HepG2 (cell line): Measurements from ENCODE around the gene GSK3B. TPM values are rescaled to one million over a fixed set of nuclear protein-coding genes. Genes with fewer than 3 reads are reported as not detected.

ENCODE experiments used
- ATAC-seq: fragments of 200-7000 bp; cut with Tn5 transposase; 3 replicates; pipeline ENCODE4 v1.9.1; 2020; ENCODE audit warnings: mild to moderate bottlenecking, moderate library complexity
- BruUV-seq: library from RNA; stranded (reverse); fragments of 400-500 nt; replicated peaks from 2 replicates; lab custom pipeline; 2021; lab: Mats Ljungman, UMichigan
- CTCF ChIA-PET: fragments of 300-600 bp; formaldehyde crosslinking; extraction: SDS; loops from one replicate; lab custom pipeline; 2021; ENCODE audit warnings: low total read pairs, inconsistent platforms, low intra/inter-chr PET ratio; lab: Yijun Ruan, JAX
- POLR2A ChIA-PET: fragments of 350-600 bp; sonication (Branson Sonifier 250); formaldehyde crosslinking; loops from one replicate; lab custom pipeline; 2020; ENCODE audit warnings: antibody characterized with exemption, inconsistent platforms; lab: Yijun Ruan, JAX
- DNase-seq: peaks from one replicate; pipeline ENCODE4 v3.0.0-alpha.2; 2015; ENCODE audit warnings: low spot score
- FAIRE-seq: peaks from 3 replicates; lab custom pipeline; 2011; peaks lifted over from hg19 to GRCh38; lab: Jason Lieb, UNC
- H2AFZ ChIP-seq: one replicate; pipeline ENCODE4 v1.6.1; 2011; ENCODE audit warnings: low read length, inconsistent platforms
- H3K27ac ChIP-seq: fragments of 300-600 bp; 3 replicates; pipeline ENCODE4 v1.8.0; 2011; ENCODE audit warnings: mixed run types, mild to moderate bottlenecking, mixed read lengths, low read length, inconsistent platforms; ENCODE audit not compliant: insufficient read depth; ENCODE audit errors: extremely low read length
- H3K27me3 ChIP-seq, 2 experiments: fragments of 200-600 bp in 1 of 2; 2 replicates in 1 of 2; 3 replicates in 1 of 2; pipeline versions ENCODE4 v1.6.0 to v1.8.0; 2011; ENCODE audit warnings: low read length in 2 of 2, mild to moderate bottlenecking in 2 of 2, moderate library complexity in 2 of 2, inconsistent platforms in 1 of 2; ENCODE audit not compliant: insufficient read depth in 2 of 2, control insufficient read depth in 1 of 2
- H3K36me3 ChIP-seq, 2 experiments: fragments of 200-600 bp in 1 of 2; replicated peaks in 1 of 2; 2 replicates in 1 of 2; 3 replicates in 1 of 2; pipeline versions ENCODE4 v1.5.1 to v1.8.0; 2011; ENCODE audit warnings: low read length in 2 of 2, inconsistent platforms in 1 of 2; ENCODE audit not compliant: insufficient read depth in 2 of 2, control insufficient read depth in 1 of 2
- H3K4me1 ChIP-seq: 2 replicates; pipeline ENCODE4 v1.5.1; 2012; ENCODE audit warnings: low read length, inconsistent platforms; ENCODE audit not compliant: insufficient read depth
- H3K4me2 ChIP-seq: 2 replicates; pipeline ENCODE4 v1.6.0; 2011; ENCODE audit warnings: low read depth, low read length, inconsistent platforms
- H3K4me3 ChIP-seq, 3 experiments: fragments of 200-600 bp in 1 of 3; sonication (generic), shearing (Covaris generic) in 1 of 3; replicated peaks in 1 of 3; 2 replicates each; pipeline ENCODE4 v1.5.1; 2011 to 2016; ENCODE audit warnings: low read length in 3 of 3, inconsistent platforms in 2 of 3, low read depth in 2 of 3, mild to moderate bottlenecking in 2 of 3, control low read depth in 1 of 3, mixed read lengths in 1 of 3; ENCODE audit not compliant: insufficient read depth in 1 of 3
- H3K79me2 ChIP-seq: one replicate; pipeline ENCODE4 v1.6.1; 2011; ENCODE audit warnings: low read length, inconsistent platforms; ENCODE audit not compliant: insufficient read depth
- H3K9ac ChIP-seq: 2 replicates; pipeline ENCODE4 v1.6.0; 2011; ENCODE audit warnings: mild to moderate bottlenecking, low read depth, low read length, inconsistent platforms; ENCODE audit not compliant: insufficient read depth
- H3K9me3 ChIP-seq: 2 replicates; pipeline ENCODE4 v1.5.1; 2012; ENCODE audit warnings: mild to moderate bottlenecking, low read length
- H4K20me1 ChIP-seq: 2 replicates; pipeline ENCODE4 v1.6.0; 2011; ENCODE audit warnings: inconsistent platforms, mild to moderate bottlenecking, low read length, moderate library complexity; ENCODE audit not compliant: insufficient read depth
- E2F1 ChIP-seq: sonication (generic); formaldehyde crosslinking; IDR thresholded peaks from 2 replicates; pipeline ENCODE4 v1.5.0; 2020; ENCODE audit warnings: missing genetic modification reagents
- GZF1 ChIP-seq: sonication (generic); formaldehyde crosslinking; IDR thresholded peaks from 2 replicates; pipeline ENCODE4 v1.5.1; 2020; ENCODE audit warnings: mild to moderate bottlenecking, missing genetic modification reagents
- MLX ChIP-seq: IDR thresholded peaks from 2 replicates; pipeline ENCODE4 v1.6.1; 2016
- NFKB2 ChIP-seq: sonication (generic); formaldehyde crosslinking; IDR thresholded peaks from 2 replicates; pipeline ENCODE4 v1.4.0; 2020; ENCODE audit warnings: missing genetic modification reagents, borderline replicate concordance
- SATB2 ChIP-seq: sonication (generic); formaldehyde crosslinking; IDR thresholded peaks from 2 replicates; pipeline ENCODE4 v1.5.0; 2020; ENCODE audit warnings: missing genetic modification reagents
- SP4 ChIP-seq: sonication (generic); formaldehyde crosslinking; IDR thresholded peaks from 2 replicates; pipeline ENCODE4 v1.8.1; 2023; ENCODE audit warnings: mild to moderate bottlenecking, missing genetic modification reagents
- SRSF1 ChIP-seq: fragments of 200-400 bp; formaldehyde crosslinking; optimal IDR thresholded peaks from 2 replicates; pipeline ENCODE3; 2017; ENCODE audit warnings: mild to moderate bottlenecking, low read depth, low read length, moderate library complexity
- SRSF9 ChIP-seq: fragments of 200-400 bp; formaldehyde crosslinking; IDR thresholded peaks from 2 replicates; pipeline ENCODE4 v1.6.1; 2018; ENCODE audit warnings: borderline replicate concordance, mild to moderate bottlenecking, low read depth, low read length; ENCODE audit not compliant: insufficient read depth, poor library complexity, severe bottlenecking
- TP53 ChIP-seq: sonication (generic); formaldehyde crosslinking; conservative IDR thresholded peaks from 2 replicates; pipeline ENCODE4 v1.4.0; 2020; ENCODE audit warnings: missing genetic modification reagents
- ZNF121 ChIP-seq: sonication (generic); formaldehyde crosslinking; IDR thresholded peaks from 2 replicates; pipeline ENCODE4 v1.5.0; 2020; ENCODE audit warnings: mild to moderate bottlenecking, missing genetic modification reagents
- ZNF260 ChIP-seq: sonication (generic); formaldehyde crosslinking; IDR thresholded peaks from 2 replicates; pipeline ENCODE4 v1.4.0; 2020; ENCODE audit warnings: missing genetic modification reagents, low read depth, mild to moderate bottlenecking, borderline replicate concordance
- ZNF501 ChIP-seq: sonication (generic); formaldehyde crosslinking; IDR thresholded peaks from 2 replicates; pipeline ENCODE4 v1.5.1; 2020; ENCODE audit warnings: mild to moderate bottlenecking, moderate library complexity, missing genetic modification reagents
- ZNF549 ChIP-seq: sonication (generic); formaldehyde crosslinking; IDR thresholded peaks from 2 replicates; pipeline ENCODE4 v1.5.0; 2020; ENCODE audit warnings: missing genetic modification reagents
- ZNF674 ChIP-seq: sonication (generic); formaldehyde crosslinking; IDR thresholded peaks from 2 replicates; pipeline ENCODE4 v1.5.0; 2020; ENCODE audit warnings: low read depth, mild to moderate bottlenecking, missing genetic modification reagents
- ZNF749 ChIP-seq: sonication (generic); formaldehyde crosslinking; IDR thresholded peaks from 2 replicates; pipeline ENCODE4 v1.8.0; 2022; ENCODE audit warnings: mild to moderate bottlenecking, missing genetic modification reagents, moderate library complexity, borderline replicate concordance
- ZSCAN29 ChIP-seq: sonication (generic); formaldehyde crosslinking; conservative IDR thresholded peaks from 2 replicates; pipeline ENCODE4 v1.4.0; 2020; ENCODE audit warnings: mild to moderate bottlenecking, missing genetic modification reagents
- in situ Hi-C: cut with HindIII; loops from 2 replicates; pipeline ENCODE4 v1.10.0; 2017; ENCODE audit warnings: low pct_unique_long_range_greater_than_20kb; ENCODE audit not compliant: extremely low pct_ligation_motif_present
- intact Hi-C: fragments of 100-400 bp; cut with micrococcal nuclease; formaldehyde crosslinking; loops from one replicate; pipeline ENCODE4 v1.10.0; 2022; ENCODE audit not compliant: unreplicated experiment
- polyA plus RNA-seq, 8 experiments: library from polyadenylated mRNA; depleted of rRNA in 3 of 8; stranded (reverse) in 7 of 8; unstranded in 1 of 8; fragments of >200 nt; fragmentation: Illumina TruSeq in 4 of 8; extraction: Trizol in 4 of 8; gene quantifications; 2 replicates each; pipeline versions ENCODE4 v1.2.1 to v1.2.3, GENCODE V29; 2011 to 2016; ENCODE audit warnings: low read depth in 4 of 8, missing spikeins in 1 of 8, mixed read lengths in 1 of 8; ENCODE audit not compliant: insufficient read depth in 1 of 8
- total RNA-seq, 5 experiments: library from RNA; depleted of rRNA; stranded (reverse); fragments of >200 nt; fragmentation: Illumina TruSeq; extraction: Trizol; gene quantifications; 2 replicates each; pipeline ENCODE4 v1.2.3, GENCODE V29; 2016; ENCODE audit warnings: low read depth in 1 of 5
- TF ChIP-seq, protein P1 (sequence below): sonication (generic); formaldehyde crosslinking; conservative IDR thresholded peaks from 2 replicates; pipeline ENCODE4 v1.4.0; 2020; ENCODE audit warnings: missing genetic modification reagents
- TF ChIP-seq, protein P2 (sequence below): IDR thresholded peaks from 2 replicates; pipeline ENCODE4 v1.6.1; 2016; ENCODE audit warnings: missing biosample characterization, missing genetic modification reagents, low read depth
- TF ChIP-seq, protein P3 (sequence below): sonication (generic); formaldehyde crosslinking; IDR thresholded peaks from 2 replicates; pipeline ENCODE4 v1.8.1; 2023; ENCODE audit warnings: mild to moderate bottlenecking, missing genetic modification reagents, borderline replicate concordance

Gene GSK3B
- total and polyA plus RNA-seq, 2 of the 13 experiments (the other 11 are each of a cell fraction or from before 2014, with no cell fraction given), result 22.3 to 30.1 TPM

GRCh38 chr3:119870512-119870911 is 223.7 kb downstream of the GSK3B start:
- no peak overlapping the region for H2AFZ ChIP-seq
- in situ Hi-C loops (no loop called here), intact Hi-C loops (no loop called here)
- no peaks in the 10 kb centered on the region for H3K4me1 ChIP-seq
- no peaks in the 10 kb centered on the region for H4K20me1 ChIP-seq
- no peaks in the 10 kb centered on the region for H3K27me3 ChIP-seq
- ChIA-PET CTCF (no interaction called here), POLR2A (no interaction called here)
- DNase-seq, result no peak
- no peak overlapping the region for H3K4me2 ChIP-seq
- no peaks in the 10 kb centered on the region for H3K9me3 ChIP-seq
- FAIRE-seq, result no peak
- no peak overlapping the region for H3K4me3 ChIP-seq
- H3K36me3 ChIP-seq, result no peaks in the 10 kb centered on the region; a peak in 1 of 5 replicates
- H3K27ac ChIP-seq, result no peak overlapping the region
- TF ChIP-seq TP53 (CRISPR knock-in tag) (no peak), GZF1 (CRISPR knock-in tag) (no peak), E2F1 (no peak), MLX (CRISPR knock-in tag) (no peak), ZSCAN29 (CRISPR knock-in tag) (no peak), SRSF9 (no peak), ZNF121 (CRISPR knock-in tag) (no peak), SATB2 (CRISPR knock-in tag) (no peak), ZNF674 (CRISPR knock-in tag) (no peak), SP4 (CRISPR knock-in tag) (no peak), ZNF749 (CRISPR knock-in tag) (no peak), ZNF549 (CRISPR knock-in tag) (no peak), ZNF260 (CRISPR knock-in tag) (no peak), SRSF1 (no peak), NFKB2 (no peak), ZNF501 (CRISPR knock-in tag) (no peak)
- TF ChIP-seq, protein P1, sequence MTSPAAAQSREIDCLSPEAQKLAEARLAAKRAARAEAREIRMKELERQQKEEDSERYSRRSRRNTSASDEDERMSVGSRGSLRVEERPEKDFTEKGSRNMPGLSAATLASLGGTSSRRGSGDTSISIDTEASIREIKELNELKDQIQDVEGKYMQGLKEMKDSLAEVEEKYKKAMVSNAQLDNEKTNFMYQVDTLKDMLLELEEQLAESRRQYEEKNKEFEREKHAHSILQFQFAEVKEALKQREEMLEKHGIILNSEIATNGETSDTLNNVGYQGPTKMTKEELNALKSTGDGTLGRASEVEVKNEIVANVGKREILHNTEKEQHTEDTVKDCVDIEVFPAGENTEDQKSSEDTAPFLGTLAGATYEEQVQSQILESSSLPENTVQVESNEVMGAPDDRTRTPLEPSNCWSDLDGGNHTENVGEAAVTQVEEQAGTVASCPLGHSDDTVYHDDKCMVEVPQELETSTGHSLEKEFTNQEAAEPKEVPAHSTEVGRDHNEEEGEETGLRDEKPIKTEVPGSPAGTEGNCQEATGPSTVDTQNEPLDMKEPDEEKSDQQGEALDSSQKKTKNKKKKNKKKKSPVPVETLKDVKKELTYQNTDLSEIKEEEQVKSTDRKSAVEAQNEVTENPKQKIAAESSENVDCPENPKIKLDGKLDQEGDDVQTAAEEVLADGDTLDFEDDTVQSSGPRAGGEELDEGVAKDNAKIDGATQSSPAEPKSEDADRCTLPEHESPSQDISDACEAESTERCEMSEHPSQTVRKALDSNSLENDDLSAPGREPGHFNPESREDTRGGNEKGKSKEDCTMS (CRISPR knock-in tag), result no peak
- TF ChIP-seq, protein P2, sequence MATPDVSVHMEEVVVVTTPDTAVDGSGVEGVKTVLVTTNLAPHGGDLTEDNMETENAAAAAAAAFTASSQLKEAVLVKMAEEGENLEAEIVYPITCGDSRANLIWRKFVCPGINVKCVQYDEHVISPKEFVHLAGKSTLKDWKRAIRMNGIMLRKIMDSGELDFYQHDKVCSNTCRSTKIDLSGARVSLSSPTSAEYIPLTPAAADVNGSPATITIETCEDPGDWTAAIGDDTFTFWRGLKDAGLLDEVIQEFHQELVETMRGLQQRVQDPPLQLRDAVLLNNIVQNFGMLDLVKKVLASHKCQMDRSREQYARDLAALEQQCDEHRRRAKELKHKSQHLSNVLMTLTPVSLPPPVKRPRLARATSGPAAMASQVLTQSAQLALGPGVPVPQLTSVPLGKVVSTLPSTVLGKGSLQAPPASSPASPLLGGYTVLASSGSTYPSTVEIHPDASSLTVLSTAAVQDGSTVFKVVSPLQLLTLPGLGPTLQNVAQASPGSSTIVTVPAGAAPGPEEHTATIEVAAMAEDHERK (CRISPR knock-in tag), result no peak
- TF ChIP-seq, protein P3, sequence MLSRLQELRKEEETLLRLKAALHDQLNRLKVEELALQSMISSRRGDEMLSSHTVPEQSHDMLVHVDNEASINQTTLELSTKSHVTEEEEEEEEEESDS (CRISPR knock-in tag), result no peak
- no TSS peak for BruUV-seq
- H3K79me2 ChIP-seq, result no peaks in the 10 kb centered on the region
- no peak for ATAC-seq
- no peak overlapping the region for H3K9ac ChIP-seq
